GM23248 (cell line): ENCODE measurements around the gene TSPEAR. TPM values are rescaled to one million over a fixed set of nuclear protein-coding genes. Genes with fewer than 3 reads are reported as not detected.
A peak's percentile ranks its signal among the peaks of the same experiment; 100 is the strongest.

Experiments
- DNase-seq: peaks from one replicate; pipeline ENCODE4 v3.0.0-alpha.2; 2015
- H2AFZ ChIP-seq: fragments of 200-600 bp; sonication (generic); 2 replicates; pipeline ENCODE4 v1.6.1; 2016; ENCODE audit warnings: antibody characterized with exemption
- H3F3A ChIP-seq: fragments of 200-600 bp; sonication (generic); 2 replicates; pipeline ENCODE4 v1.6.1; 2016; ENCODE audit warnings: mild to moderate bottlenecking, antibody characterized with exemption, mixed run types; ENCODE audit not compliant: insufficient read depth
- H3K27ac ChIP-seq: fragments of 200-600 bp; sonication (generic); 2 replicates; pipeline ENCODE4 v1.5.1; 2016; ENCODE audit warnings: mild to moderate bottlenecking
- H3K27me3 ChIP-seq: fragments of 200-600 bp; sonication (generic); replicated peaks from 2 replicates; pipeline ENCODE4 v1.6.1; 2016; ENCODE audit warnings: mild to moderate bottlenecking; ENCODE audit not compliant: insufficient read depth
- H3K36me3 ChIP-seq: fragments of 200-600 bp; sonication (generic); 2 replicates; pipeline ENCODE4 v1.6.1; 2016; ENCODE audit warnings: low read depth, mild to moderate bottlenecking
- H3K4me1 ChIP-seq: fragments of 200-600 bp; sonication (generic); 2 replicates; pipeline ENCODE4 v1.6.1; 2016; ENCODE audit warnings: mild to moderate bottlenecking; ENCODE audit not compliant: insufficient read depth
- H3K4me2 ChIP-seq: fragments of 200-600 bp; sonication (generic); one replicate; pipeline ENCODE4 v1.6.1; 2016; ENCODE audit warnings: mild to moderate bottlenecking; ENCODE audit not compliant: unreplicated experiment
- H3K4me3 ChIP-seq: fragments of 200-600 bp; sonication (generic); 2 replicates; pipeline ENCODE4 v1.5.1; 2016; ENCODE audit warnings: mild to moderate bottlenecking
- H3K79me2 ChIP-seq: fragments of 200-600 bp; sonication (generic); 2 replicates; pipeline ENCODE4 v1.6.1; 2016; ENCODE audit warnings: mild to moderate bottlenecking; ENCODE audit not compliant: insufficient read depth
- H3K9ac ChIP-seq: fragments of 200-600 bp; sonication (generic); 2 replicates; pipeline ENCODE4 v1.6.1; 2016; ENCODE audit warnings: mild to moderate bottlenecking
- H3K9me2 ChIP-seq: fragments of 200-600 bp; sonication (generic); 2 replicates; pipeline ENCODE4 v1.6.1; 2016; ENCODE audit warnings: mixed run types, mild to moderate bottlenecking, moderate library complexity; ENCODE audit not compliant: insufficient read depth
- H3K9me3 ChIP-seq: fragments of 200-600 bp; sonication (generic); one replicate; pipeline ENCODE4 v1.6.1; 2017; ENCODE audit warnings: low read depth
- H4K20me1 ChIP-seq: fragments of 200-600 bp; sonication (generic); 2 replicates; pipeline ENCODE4 v1.6.0; 2016; ENCODE audit not compliant: insufficient read depth
- EZH2 ChIP-seq: fragments of 200-600 bp; sonication (generic); IDR thresholded peaks from 2 replicates; pipeline ENCODE4 v1.6.1; 2018; ENCODE audit warnings: antibody characterized with exemption, mild to moderate bottlenecking; ENCODE audit not compliant: insufficient read depth, poor library complexity, severe bottlenecking
- EZH2phosphoT487 ChIP-seq: fragments of 200-600 bp; sonication (generic); IDR thresholded peaks from 2 replicates; pipeline ENCODE4 v1.6.1; 2018; ENCODE audit warnings: antibody characterized with exemption, moderate library complexity, mild to moderate bottlenecking, low read depth; ENCODE audit not compliant: insufficient read depth
- WGBS, 2 experiments: methylation state at CpG; one replicate each; pipeline ENCODE4 v1.1.6; 2015 to 2017; ENCODE audit warnings: low lambda C conversion rate in 2 of 2, low coverage in 1 of 2; ENCODE audit errors: missing lambda C conversion rate in 2 of 2; 5-methylcytosine and 5-hydroxymethylcytosine counted together
- in situ Hi-C: fragments of 300-500 bp; cut with MboI; formaldehyde crosslinking; loops from 2 replicates; pipeline ENCODE4 v1.15.0; 2020
- polyA plus RNA-seq: library from polyadenylated mRNA; unstranded; fragments of >200 nt; fragmentation: Nextera tagmentation; extraction: Ambion mirVana; gene quantifications from 2 replicates; pipeline ENCODE4 v1.2.1, GENCODE V29; 2016
- total RNA-seq: library from RNA; depleted of rRNA; stranded (reverse); fragments of >200 nt; shearing (Covaris generic); gene quantifications from 2 replicates; pipeline ENCODE4 v1.2.3, GENCODE V29; 2014

The TSPEAR gene
- total and polyA plus RNA-seq, 2 experiments from 2014 or later = not detected

DNA sequence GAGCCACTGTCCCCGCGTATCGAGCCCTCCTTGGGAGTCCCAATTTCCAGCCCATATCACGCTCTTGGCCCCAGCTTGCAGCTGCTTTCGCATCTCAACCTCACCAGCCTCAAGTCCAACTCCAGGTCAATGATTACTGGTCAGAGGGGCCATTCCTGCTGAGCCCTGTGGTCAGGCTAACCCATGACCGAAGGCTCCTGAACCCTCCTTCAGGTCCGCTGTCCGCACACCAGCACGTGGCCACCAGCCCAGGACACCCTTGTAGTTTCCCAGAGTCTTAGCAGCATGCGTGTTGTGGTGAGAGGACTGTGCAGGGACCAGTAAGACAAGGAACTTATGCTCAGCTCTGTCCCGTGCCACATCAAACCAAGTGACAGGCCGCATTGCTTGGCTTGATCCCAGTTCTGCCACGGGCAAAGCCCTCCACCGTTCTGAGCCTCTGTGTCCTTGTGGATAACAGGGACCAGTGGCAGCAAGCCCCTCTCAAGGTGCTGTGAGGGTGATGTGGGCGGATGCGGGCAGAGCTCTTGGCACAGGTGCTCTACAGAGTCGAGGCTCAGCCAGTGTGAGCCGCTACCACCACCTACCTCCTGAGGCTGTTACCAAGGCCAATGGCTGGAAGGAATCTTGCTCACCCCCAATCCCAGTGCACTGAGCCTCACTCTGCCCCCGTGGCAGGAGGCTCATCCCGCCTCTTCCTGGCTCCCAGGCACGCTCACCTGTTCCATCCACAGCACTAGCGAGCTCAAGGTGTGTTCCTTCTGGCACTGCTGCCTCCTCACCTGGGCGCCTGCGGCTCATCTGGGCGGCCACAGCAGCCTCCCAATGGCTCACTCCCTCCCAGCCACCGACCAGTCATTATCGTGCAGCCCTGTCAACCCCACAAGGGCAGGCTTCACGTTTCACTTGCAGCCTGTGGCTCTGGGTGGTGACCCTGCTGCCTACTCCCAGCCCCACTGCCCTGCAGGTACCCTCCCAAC is 191.7 kb downstream of the TSPEAR start:
- Histone ChIP-seq H2AFZ (no peak overlapping the region), H3K4me1 (no peaks in the 10 kb centered on the region), H3K9me2 (no peaks in the 10 kb centered on the region), H3K27me3 (peaks cover 7% of the 10 kb centered on the region; the same call in 1 of the 2 replicates), H3K4me3 (no peak overlapping the region), H3K36me3 (no peaks in the 10 kb centered on the region), H3K79me2 (no peaks in the 10 kb centered on the region), H3K9me3 (no peaks in the 10 kb centered on the region), H3K27ac (no peak overlapping the region), H3F3A (no peaks in the 10 kb centered on the region), H3K4me2 (no peak overlapping the region), H3K9ac (no peak overlapping the region), H4K20me1 (no peaks in the 10 kb centered on the region)
- in situ Hi-C loops = loop anchor here (10.0 to 25.0 kb wide), 2 partner anchors 275 to 418 kb away; partner anchors contain the start of gene SLX9
- no peak for DNase-seq
- 62 to 64% methylated on average over 28 of the region's 28 CpGs for WGBS, 2 experiments
- no peak for TF ChIP-seq EZH2
- TF ChIP-seq EZH2phosphoT487 = no peak

DNA sequence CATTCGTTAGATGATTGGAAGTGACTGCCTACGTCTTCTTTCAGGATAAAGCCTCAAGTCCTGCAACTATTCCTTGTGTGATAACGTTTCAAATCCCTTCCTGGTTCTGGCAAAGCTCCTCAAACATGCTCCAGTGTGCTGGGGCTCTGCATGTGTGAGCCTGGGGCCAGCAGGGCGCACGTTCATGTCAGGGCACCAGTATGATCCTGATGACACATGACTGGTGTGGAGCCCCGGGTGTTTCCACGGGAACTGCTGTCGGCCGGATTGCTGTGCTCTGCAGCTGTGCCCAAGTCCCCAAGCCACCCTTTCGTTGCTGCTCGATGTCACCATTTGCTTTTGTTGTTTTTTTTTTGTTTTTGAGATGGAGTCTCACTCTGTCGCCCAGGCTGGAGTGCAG is 192.7 kb downstream of the TSPEAR start:
- no peaks in the 10 kb centered on the region for H3K9me3 ChIP-seq
- H3K4me3 ChIP-seq = no peak overlapping the region
- peaks cover 7% of the 10 kb centered on the region; the same call in 1 of the 2 replicates for H3K27me3 ChIP-seq
- no peaks in the 10 kb centered on the region for H3K36me3 ChIP-seq
- no peaks in the 10 kb centered on the region for H3K79me2 ChIP-seq
- 26 to 30% methylated on average over 12 of the region's 12 CpGs for WGBS, 2 experiments
- H3K4me2 ChIP-seq = no peak overlapping the region
- TF ChIP-seq EZH2phosphoT487 (no peak), EZH2 (no peak)
- H3K9me2 ChIP-seq = no peaks in the 10 kb centered on the region
- no peak for DNase-seq
- no peaks in the 10 kb centered on the region for H4K20me1 ChIP-seq
- no peak overlapping the region for H2AFZ ChIP-seq
- no peaks in the 10 kb centered on the region for H3K4me1 ChIP-seq
- H3F3A ChIP-seq = no peaks in the 10 kb centered on the region
- no peak overlapping the region for H3K9ac ChIP-seq
- in situ Hi-C loops = loop anchor here (10.0 to 25.0 kb wide), 2 partner anchors 276 to 419 kb away; partner anchors contain the start of gene SLX9
- H3K27ac ChIP-seq = no peak overlapping the region

DNA sequence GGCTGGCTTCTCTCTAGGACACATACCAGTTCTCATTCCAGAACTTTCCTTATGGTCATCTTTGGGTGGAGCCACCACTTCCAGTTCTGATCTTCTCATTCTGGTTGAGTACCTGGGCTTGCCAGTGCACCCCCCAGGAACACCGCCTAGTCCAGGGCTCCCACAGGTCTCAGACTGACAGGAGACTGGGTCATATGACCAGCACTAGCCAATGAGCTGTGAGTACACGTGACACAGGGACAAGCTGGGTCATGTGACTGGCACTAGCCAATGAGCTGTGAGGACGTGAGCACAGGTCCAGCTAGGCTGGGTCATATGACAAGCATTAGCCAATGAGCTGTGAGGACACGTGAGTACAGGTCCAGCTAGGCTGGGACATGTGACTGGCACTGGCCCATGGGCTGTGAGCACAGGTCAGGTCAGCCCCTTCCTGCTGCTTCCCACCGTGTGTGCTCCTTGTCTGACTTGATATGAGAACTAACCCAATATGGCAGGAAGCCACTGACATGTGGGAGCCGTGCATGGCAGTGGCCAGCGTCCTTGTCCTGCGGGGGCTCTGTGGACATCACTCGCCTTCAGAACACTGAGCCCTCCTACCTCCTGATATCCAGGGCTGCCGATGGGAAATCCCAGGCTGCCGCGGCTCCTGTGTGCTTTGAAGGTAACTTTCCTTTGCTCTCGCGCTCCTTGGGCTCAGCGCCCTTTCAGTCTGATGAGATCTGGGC is 194.0 kb downstream of the TSPEAR start:
- Histone ChIP-seq H3K27ac (no peak overlapping the region), H3K79me2 (no peaks in the 10 kb centered on the region), H4K20me1 (no peaks in the 10 kb centered on the region), H3K4me1 (no peaks in the 10 kb centered on the region), H3K9ac (no peak overlapping the region), H3K9me3 (no peaks in the 10 kb centered on the region), H3K9me2 (no peaks in the 10 kb centered on the region), H3K4me3 (no peak overlapping the region), H2AFZ (no peak overlapping the region), H3K27me3 (peaks cover 7% of the 10 kb centered on the region; the same call in 1 of the 2 replicates), H3F3A (no peaks in the 10 kb centered on the region), H3K4me2 (no peak overlapping the region), H3K36me3 (no peaks in the 10 kb centered on the region)
- no peak for TF ChIP-seq EZH2phosphoT487
- TF ChIP-seq EZH2 = no peak
- DNase-seq = peak; percentile 28
- 46 to 51% methylated on average over 15 of the region's 15 CpGs for WGBS, 2 experiments
- in situ Hi-C loops = loop anchor here (10.0 to 25.0 kb wide), 2 partner anchors 277 to 420 kb away; partner anchors contain the start of gene SLX9

DNA sequence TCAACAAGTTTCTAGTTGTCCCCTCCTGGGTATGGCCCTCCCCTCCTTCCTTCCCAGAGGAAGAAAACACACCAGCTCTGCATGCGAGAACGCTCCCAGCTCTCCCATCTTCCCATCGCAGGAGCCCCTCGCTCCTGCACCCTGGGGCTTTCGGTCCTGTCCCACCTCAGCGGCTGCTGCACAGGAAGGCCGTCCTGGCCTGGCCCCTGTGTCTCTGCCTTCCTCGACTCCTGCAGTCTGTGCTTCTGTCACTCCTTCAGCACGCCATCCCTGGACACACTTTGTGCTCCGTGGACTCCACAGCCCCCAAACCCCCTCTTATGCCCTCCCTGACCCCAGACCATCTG is 194.6 kb downstream of the TSPEAR start:
- in situ Hi-C loops = loop anchor here (10.0 to 25.0 kb wide), 2 partner anchors 278 to 420 kb away; partner anchors contain the start of gene SLX9

More for the DNA sequence above, 194.6 kb downstream of the TSPEAR start:
- DNase-seq = no peak
- H2AFZ ChIP-seq = no peak overlapping the region
- no peak overlapping the region for H3K4me2 ChIP-seq
- no peak for TF ChIP-seq EZH2
- no peak for TF ChIP-seq EZH2phosphoT487
- H3K27me3 ChIP-seq = peaks cover 7% of the 10 kb centered on the region; the same call in 1 of the 2 replicates
- H3K79me2 ChIP-seq = no peaks in the 10 kb centered on the region
- no peaks in the 10 kb centered on the region for H3K9me3 ChIP-seq
- no peak overlapping the region for H3K4me3 ChIP-seq
- WGBS, 2 experiments = 53 to 60% methylated on average over 8 to 10 of the region's 10 CpGs
- H3K36me3 ChIP-seq = no peaks in the 10 kb centered on the region
- no peaks in the 10 kb centered on the region for H3K4me1 ChIP-seq
- no peaks in the 10 kb centered on the region for H3F3A ChIP-seq
- no peaks in the 10 kb centered on the region for H4K20me1 ChIP-seq
- no peaks in the 10 kb centered on the region for H3K9me2 ChIP-seq
- H3K9ac ChIP-seq = no peak overlapping the region
- H3K27ac ChIP-seq = no peak overlapping the region
